OCI-LY7 (cell line): ENCODE measurements around the gene ARHGAP42.

ENCODE experiments used
- EZH2phosphoT487 ChIP-seq: fragments of 200-600 bp; sonication (generic); IDR thresholded peaks from 2 replicates; pipeline ENCODE4 v1.6.1; 2018; ENCODE audit warnings: low read depth, borderline replicate concordance, mild to moderate bottlenecking, mixed run types, antibody characterized with exemption, low read length, moderate library complexity, mixed read lengths
- TF ChIP-seq, protein P1 (sequence below): fragments of 200-600 bp; sonication (generic); conservative IDR thresholded peaks from 2 replicates; pipeline ENCODE4 v1.5.1; 2014; ENCODE audit warnings: mild to moderate bottlenecking, antibody characterized with exemption, low read length, moderate library complexity, mixed read lengths

DNA sequence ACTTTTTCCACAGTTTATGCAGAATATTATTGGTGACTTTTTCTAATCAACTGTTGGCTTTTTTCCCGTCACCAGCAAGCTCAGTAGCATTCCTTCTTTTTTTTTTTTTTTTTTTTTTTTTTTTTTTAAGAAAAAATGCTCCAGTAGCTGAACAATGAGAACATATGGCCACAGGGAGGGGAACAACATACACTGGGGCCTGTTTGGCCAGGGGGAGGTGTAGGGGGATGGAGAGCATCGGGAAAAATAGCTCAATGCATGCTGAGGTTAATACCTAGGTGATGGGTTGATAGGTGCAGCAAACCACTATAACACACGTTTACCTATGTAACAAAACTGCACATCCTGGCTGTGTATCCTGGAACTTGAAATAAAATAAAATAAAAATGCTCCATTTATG is 82.5 kb downstream of the ARHGAP42 start:
- no peak for TF ChIP-seq EZH2phosphoT487
- TF ChIP-seq, protein P1, sequence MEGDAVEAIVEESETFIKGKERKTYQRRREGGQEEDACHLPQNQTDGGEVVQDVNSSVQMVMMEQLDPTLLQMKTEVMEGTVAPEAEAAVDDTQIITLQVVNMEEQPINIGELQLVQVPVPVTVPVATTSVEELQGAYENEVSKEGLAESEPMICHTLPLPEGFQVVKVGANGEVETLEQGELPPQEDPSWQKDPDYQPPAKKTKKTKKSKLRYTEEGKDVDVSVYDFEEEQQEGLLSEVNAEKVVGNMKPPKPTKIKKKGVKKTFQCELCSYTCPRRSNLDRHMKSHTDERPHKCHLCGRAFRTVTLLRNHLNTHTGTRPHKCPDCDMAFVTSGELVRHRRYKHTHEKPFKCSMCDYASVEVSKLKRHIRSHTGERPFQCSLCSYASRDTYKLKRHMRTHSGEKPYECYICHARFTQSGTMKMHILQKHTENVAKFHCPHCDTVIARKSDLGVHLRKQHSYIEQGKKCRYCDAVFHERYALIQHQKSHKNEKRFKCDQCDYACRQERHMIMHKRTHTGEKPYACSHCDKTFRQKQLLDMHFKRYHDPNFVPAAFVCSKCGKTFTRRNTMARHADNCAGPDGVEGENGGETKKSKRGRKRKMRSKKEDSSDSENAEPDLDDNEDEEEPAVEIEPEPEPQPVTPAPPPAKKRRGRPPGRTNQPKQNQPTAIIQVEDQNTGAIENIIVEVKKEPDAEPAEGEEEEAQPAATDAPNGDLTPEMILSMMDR = no peak
